Heart right ventricle (tissue), 16 donors: Measurements from ENCODE around the gene DUSP7. TPM values are rescaled to one million over a fixed set of nuclear protein-coding genes. Genes with fewer than 3 reads are reported as not detected.
A peak's percentile ranks its signal among the peaks of the same experiment; 100 is the strongest.

ENCODE experiments used
- ATAC-seq, 8 donors: fragments of 200-7000 bp; cut with Tn5 transposase; one replicate each; pipeline ENCODE4 v1.9.1; 2020; ENCODE audit warnings: mild to moderate bottlenecking in 8 of 8, moderate library complexity in 8 of 8, moderate number of reproducible peaks in 1 of 8
- DNase-seq, 2 donors: peaks; one replicate each; pipeline ENCODE4 v3.0.0-alpha.2; 2020
- H3K27ac ChIP-seq, 10 donors: fragments of 200-600 bp; sonication (generic) in 2 of 10; one replicate each; pipeline versions ENCODE4 v1.5.0 to v1.8.0; 2020 to 2022; ENCODE audit warnings: mild to moderate bottlenecking in 3 of 10
- H3K27me3 ChIP-seq, 7 donors: fragments of 200-600 bp; one replicate each; pipeline ENCODE4 v1.8.0; 2021 to 2022; ENCODE audit warnings: mild to moderate bottlenecking in 2 of 7
- H3K36me3 ChIP-seq, 9 donors: fragments of 200-600 bp; sonication (generic) in 1 of 9; one replicate each; pipeline versions ENCODE4 v1.5.0 to v1.8.0; 2020 to 2022; ENCODE audit warnings: mild to moderate bottlenecking in 2 of 9
- H3K4me1 ChIP-seq, 9 donors: fragments of 200-600 bp; sonication (generic) in 1 of 9; one replicate each; pipeline versions ENCODE4 v1.5.0 to v1.8.0; 2020 to 2022; ENCODE audit warnings: mild to moderate bottlenecking in 4 of 9
- H3K4me3 ChIP-seq, 10 donors: fragments of 200-600 bp; sonication (generic) in 2 of 10; one replicate each; pipeline versions ENCODE4 v1.5.0 to v1.8.0; 2020 to 2022; ENCODE audit warnings: mild to moderate bottlenecking in 7 of 10, moderate library complexity in 2 of 10
- H3K9me3 ChIP-seq, 11 donors: fragments of 200-600 bp in 10 of 11; sonication (generic) in 2 of 11; one replicate each; pipeline versions ENCODE4 v1.5.0 to v1.8.0; 2013 to 2022; ENCODE audit warnings: mild to moderate bottlenecking in 2 of 11, control low read depth in 1 of 11, moderate library complexity in 1 of 11
- CTCF ChIP-seq, 9 donors: fragments of 200-600 bp; sonication (generic) in 2 of 9; IDR thresholded peaks; one replicate each; pipeline versions ENCODE4 v1.5.0 to v1.8.0; 2021 to 2022; ENCODE audit warnings: antibody characterized with exemption in 9 of 9, mild to moderate bottlenecking in 5 of 9, moderate library complexity in 1 of 9
- WGBS, 2 donors: extraction: QIAGEN DNeasy Blood & Tissue Kit; methylation state at CpG; one replicate each; pipeline ENCODE4 v1.1.7; 2013; ENCODE audit warnings: inconsistent platforms in 1 of 2; 5-methylcytosine and 5-hydroxymethylcytosine counted together
- intact Hi-C, 10 donors: fragments of 100-400 bp; cut with DNase I; formaldehyde crosslinking; loops; one replicate each; pipeline versions ENCODE4 v1.11.1 to v1.14.2; 2022
- polyA plus RNA-seq, 2 donors: library from polyadenylated mRNA; stranded (reverse); fragments of 200-250 nt; gene quantifications; one replicate each; pipeline ENCODE4 v1.2.3, GENCODE V29; 2013
- total RNA-seq, 10 donors: library from RNA; stranded (reverse); fragmentation: NEBNext Ultra II Directional in 3 of 10; extraction: Animal tissue kit (Norgen Biotek cat#: 25700) in 3 of 10; gene quantifications; one replicate each; pipeline versions ENCODE4 v1.2.1 to v1.2.4, GENCODE V29; 2021 to 2023
- donor health status: Arrhythmogenic right ventricular cardiomyopathy.
- donor health status: ischemic (EF 13 %, LVEDD 7.1; RV severe dilation, severe dysfunction).
- donor health status: healthy with polysubstance abuse.
- donor health status: DM: no; HTN: yes; CAD: no.
- donor health status: DM: no; HTN: no; CAD: no.
- donor health status: ischemic (EF 25% LVEDD 6.9; RV normal size, moderate dysfunction).
- donor health status: ischemic (EF 25% LVEDD 5.7; RV mildly dilated, moderate dysfunction).
- donor health status: healthy.
- donor health status: DM: yes; HTN: yes; CAD: no.
- donor health status: Ischemic cardiomyopathy.
- donor health status: ischemic (EF 35%, LVEDD 5.7; RV mildly dilated, moderate dysfunction).
- donor health status: nonischemic (EF 11% LVEDD 7.7; RV severe dilation, severe dysfunction).
- donor health status: DM: yes; HTN: yes; CAD: no.
- donor health status: PGD.
- donor health status: ischemic (EF 29% LVEDD 5.4; RV normal size, mild dysfunction).
- donor health status: nonischemic (EF 23%, LVEDD 6.1; RV moderate dilation, normal function).

Gene DUSP7
- total and polyA plus RNA-seq, 12 donors: 10.4 to 29.7 (median 15.8) TPM

- Histone ChIP-seq H3K4me3 (no peak overlapping the region), H3K27ac (peak overlapping the region in 4 of 10 donors; percentile 19 to 41 (median 32)), H3K9me3 (no peaks in the 10 kb centered on the region), H3K27me3 (no peaks in the 10 kb centered on the region), H3K4me1 (peaks cover 15 to 49% (median 29%) of the 10 kb centered on the region in 9 donors), H3K36me3 (no peaks in the 10 kb centered on the region)
- DNase-seq: no peak
- ATAC-seq: no peak
- intact Hi-C loops: loop anchor here in 3 of 10 donors (5.0 kb wide), 2 partner anchors 39 to 54 kb away; no protein-coding TSS in a partner anchor
- TF ChIP-seq CTCF (IDR thresholded peaks at IDR 0.05): no peak
- WGBS, 2 donors: 74 to 84% methylated on average over 12 of the region's 12 CpGs
Measured at GRCh38 chr3:52068055-52068571, 11.7 kb upstream of the DUSP7 start.

GRCh38 chr3:52067526-52067925 is 11.2 kb upstream of the DUSP7 start:
- 73 to 82% methylated on average over 4 of the region's 4 CpGs for WGBS, 2 donors
- DNase-seq: no peak
- Histone ChIP-seq H3K4me1 (peaks cover 15 to 54% (median 29%) of the 10 kb centered on the region in 9 donors), H3K4me3 (no peak overlapping the region), H3K27ac (peak overlapping the region in 4 of 10 donors; percentile 19 to 41 (median 32)), H3K36me3 (no peaks in the 10 kb centered on the region), H3K27me3 (no peaks in the 10 kb centered on the region), H3K9me3 (no peaks in the 10 kb centered on the region)
- TF ChIP-seq CTCF (IDR thresholded peaks at IDR 0.05): no peak
- no peak for ATAC-seq
- intact Hi-C loops: loop anchor here in 3 of 10 donors (5.0 kb wide), 2 partner anchors 40 to 55 kb away; no protein-coding TSS in a partner anchor

- TF ChIP-seq CTCF (IDR thresholded peaks at IDR 0.05): no peak
- Histone ChIP-seq H3K27ac (no peak overlapping the region), H3K4me1 (peaks cover 15 to 58% (median 29%) of the 10 kb centered on the region in 9 donors), H3K36me3 (no peaks in the 10 kb centered on the region), H3K4me3 (no peak overlapping the region), H3K9me3 (no peaks in the 10 kb centered on the region), H3K27me3 (no peaks in the 10 kb centered on the region)
- ATAC-seq (no peak), DNase-seq (no peak)
- intact Hi-C loops: loop anchor here in 3 of 10 donors (5.0 kb wide), 2 partner anchors 40 to 55 kb away; no protein-coding TSS in a partner anchor
- WGBS, 2 donors: 96 to 99% methylated on average over 8 of the region's 8 CpGs
Measured at GRCh38 chr3:52067046-52067445, 10.7 kb upstream of the DUSP7 start.

- no peaks in the 10 kb centered on the region for H3K36me3 ChIP-seq
- peak; percentile 46 to 62 for DNase-seq
- peaks cover 5 to 48% (median 22%) of the 10 kb centered on the region in 9 donors for H3K4me1 ChIP-seq
- H3K4me3 ChIP-seq: no peak overlapping the region
- intact Hi-C loops: loop anchor here in 3 of 10 donors (5.0 kb wide), 2 partner anchors 42 to 57 kb away; no protein-coding TSS in a partner anchor
- peak; percentile 20 to 82 (median 74) for ATAC-seq
- TF ChIP-seq CTCF (IDR thresholded peaks at IDR 0.05): no peak
- no peaks in the 10 kb centered on the region for H3K9me3 ChIP-seq
- peak overlapping the region in 7 of 10 donors; percentile 14 to 62 (median 44) for H3K27ac ChIP-seq
- WGBS, 2 donors: 60 to 62% methylated on average over 12 of the region's 12 CpGs
- no peaks in the 10 kb centered on the region for H3K27me3 ChIP-seq
Measured at GRCh38 chr3:52065264-52065756, 8.9 kb upstream of the DUSP7 start.
